Stimulated activated CD8-positive, alpha-beta memory T cell treated with anti-CD3 and anti-CD28 coated beads, Interleukin-4, amount 100 ng/mL, for 1 hour (primary cell): Measurements from ENCODE around the gene ARRDC1.

Source experiments
- DNase-seq, 2 donors: peaks; one replicate each; pipeline ENCODE4 v3.0.0-alpha.2; 2020; ENCODE audit warnings: low read depth in 2 of 2, low spot score in 1 of 2

ARRDC1 gene

GRCh38 chr9:137639303-137640051, 34.0 kb downstream of the ARRDC1 start:
- no peak for DNase-seq

- DNase-seq = no peak
Measured at GRCh38 chr9:137640862-137641261, 35.4 kb downstream of the ARRDC1 start.

- DNase-seq = no peak
Measured at GRCh38 chr9:137642118-137642601, 36.7 kb downstream of the ARRDC1 start.

GRCh38 chr9:137642892-137643291, 37.4 kb downstream of the ARRDC1 start:
- DNase-seq = no peak

- DNase-seq = no peak
Measured at GRCh38 chr9:137643921-137644320, 38.4 kb downstream of the ARRDC1 start.

- no peak for DNase-seq
Measured at GRCh38 chr9:137645211-137645610, 39.7 kb downstream of the ARRDC1 start.

- DNase-seq = no peak
Measured at GRCh38 chr9:137646341-137646740, 40.9 kb downstream of the ARRDC1 start.

GRCh38 chr9:137647096-137647714, 41.7 kb downstream of the ARRDC1 start:
- DNase-seq = no peak

- no peak for DNase-seq
Measured at GRCh38 chr9:137648396-137648795, 42.9 kb downstream of the ARRDC1 start.

- DNase-seq = no peak
Measured at GRCh38 chr9:137649553-137649952, 44.1 kb downstream of the ARRDC1 start.

GRCh38 chr9:137650259-137650658, 44.8 kb downstream of the ARRDC1 start:
- no peak for DNase-seq

- DNase-seq = no peak
Measured at GRCh38 chr9:137650779-137651178, 45.3 kb downstream of the ARRDC1 start.

GRCh38 chr9:137656416-137656815, 50.9 kb downstream of the ARRDC1 start:
- no peak for DNase-seq

GRCh38 chr9:137657606-137658005, 52.1 kb downstream of the ARRDC1 start:
- DNase-seq = no peak

- no peak for DNase-seq
Measured at GRCh38 chr9:137658781-137659180, 53.3 kb downstream of the ARRDC1 start.

- DNase-seq = no peak
Measured at GRCh38 chr9:137660144-137660543, 54.7 kb downstream of the ARRDC1 start.

GRCh38 chr9:137663584-137663983, 58.1 kb downstream of the ARRDC1 start:
- DNase-seq = no peak

GRCh38 chr9:137664676-137665075, 59.2 kb downstream of the ARRDC1 start:
- DNase-seq = no peak
